Vagina (tissue), 2 donors: Measurements from ENCODE around the gene RAB22A. TPM values are rescaled to one million over a fixed set of nuclear protein-coding genes. Genes with fewer than 3 reads are reported as not detected.

Experiments used
- DNase-seq, 2 donors: peaks; one replicate each; pipeline ENCODE4 v3.0.0-alpha.2; 2017; ENCODE audit errors: extremely low spot score in 2 of 2
- H3K27ac ChIP-seq: fragments of 200-600 bp; sonication (generic); one replicate; pipeline ENCODE4 v1.5.1; 2019
- H3K27me3 ChIP-seq: fragments of 200-600 bp; sonication (generic); one replicate; pipeline ENCODE4 v1.5.1; 2019
- H3K36me3 ChIP-seq, 2 donors: fragments of 200-600 bp; sonication (generic); one replicate each; pipeline ENCODE4 v1.5.1; 2017 to 2019
- H3K4me1 ChIP-seq: fragments of 200-600 bp; sonication (generic); one replicate; pipeline ENCODE4 v1.5.1; 2019
- H3K4me3 ChIP-seq, 2 donors: fragments of 200-600 bp; sonication (generic); 1 replicate in 1 of 2; 2 replicates in 1 of 2; pipeline ENCODE4 v1.5.1; 2016 to 2019
- H3K9me3 ChIP-seq: fragments of 200-600 bp; sonication (generic); one replicate; pipeline ENCODE4 v1.5.1; 2019
- CTCF ChIP-seq, 3 experiments: fragments of 450-650 bp in 2 of 3; fragments of 200-600 bp in 1 of 3; sonication (generic) in 1 of 3; IDR thresholded peaks; one replicate each; pipeline ENCODE4 v1.5.1; 2017 to 2019; ENCODE audit warnings: antibody characterized with exemption in 3 of 3, mild to moderate bottlenecking in 2 of 3, moderate library complexity in 2 of 3
- POLR2A ChIP-seq, 2 donors: fragments of 450-650 bp; IDR thresholded peaks; one replicate each; pipeline ENCODE4 v1.6.1; 2017; ENCODE audit warnings: antibody characterized with exemption in 2 of 2, mild to moderate bottlenecking in 2 of 2, moderate library complexity in 2 of 2
- POLR2AphosphoS5 ChIP-seq, 2 donors: sonication (generic); formaldehyde crosslinking; IDR thresholded peaks; one replicate each; pipeline ENCODE4 v1.9.0; 2017; ENCODE audit warnings: antibody characterized with exemption in 2 of 2, mild to moderate bottlenecking in 2 of 2, low read depth in 1 of 2; ENCODE audit not compliant: insufficient read depth in 1 of 2
- intact Hi-C: fragments of 100-400 bp; cut with DNase I; formaldehyde crosslinking; loops from one replicate; pipeline ENCODE4 v1.15.1; 2023
- total RNA-seq: library from RNA; depleted of rRNA; stranded (reverse); fragments of >200 nt; gene quantifications from one replicate; pipeline ENCODE4 v1.2.3, GENCODE V29; 2016

Gene RAB22A
- total RNA-seq, 1 donor from 2014 or later, result 15.2 TPM

- Histone ChIP-seq H3K4me3 (no peak overlapping the region), H3K27me3 (no peaks in the 10 kb centered on the region), H3K36me3 (no peaks in the 10 kb centered on the region), H3K27ac (no peak overlapping the region), H3K9me3 (no peaks in the 10 kb centered on the region), H3K4me1 (no peaks in the 10 kb centered on the region)
- intact Hi-C loops, result no loop called here
- TF ChIP-seq POLR2AphosphoS5 (IDR thresholded peaks at IDR 0.05; ENCODE audit: insufficient read depth in 1 of 2, low read depth in 1 of 2) (no peak), CTCF (IDR thresholded peaks at IDR 0.05) (no peak), POLR2A (IDR thresholded peaks at IDR 0.05) (no peak)
- DNase-seq, result no peak
Measured at GRCh38 chr20:58378704-58379103, 69.2 kb downstream of the RAB22A start.

- Histone ChIP-seq H3K27me3 (no peaks in the 10 kb centered on the region), H3K27ac (no peak overlapping the region), H3K4me1 (no peaks in the 10 kb centered on the region), H3K36me3 (no peaks in the 10 kb centered on the region), H3K4me3 (no peak overlapping the region), H3K9me3 (no peaks in the 10 kb centered on the region)
- TF ChIP-seq POLR2AphosphoS5 (IDR thresholded peaks at IDR 0.05; ENCODE audit: insufficient read depth in 1 of 2, low read depth in 1 of 2), result no peak
- TF ChIP-seq CTCF (IDR thresholded peaks at IDR 0.05), result no peak
- TF ChIP-seq POLR2A (IDR thresholded peaks at IDR 0.05), result no peak
- intact Hi-C loops, result no loop called here
- DNase-seq, result no peak
Measured at GRCh38 chr20:58381627-58382026, 72.1 kb downstream of the RAB22A start.

- DNase-seq, result no peak
- Histone ChIP-seq H3K9me3 (no peaks in the 10 kb centered on the region), H3K27me3 (no peaks in the 10 kb centered on the region), H3K36me3 (no peaks in the 10 kb centered on the region), H3K4me1 (no peaks in the 10 kb centered on the region), H3K27ac (no peak overlapping the region), H3K4me3 (no peak overlapping the region)
- intact Hi-C loops, result no loop called here
- TF ChIP-seq POLR2A (IDR thresholded peaks at IDR 0.05) (no peak), POLR2AphosphoS5 (IDR thresholded peaks at IDR 0.05; ENCODE audit: insufficient read depth in 1 of 2, low read depth in 1 of 2) (no peak), CTCF (IDR thresholded peaks at IDR 0.05) (no peak)
Measured at GRCh38 chr20:58382096-58382495, 72.6 kb downstream of the RAB22A start.

- TF ChIP-seq CTCF (IDR thresholded peaks at IDR 0.05) (no peak), POLR2A (IDR thresholded peaks at IDR 0.05) (no peak), POLR2AphosphoS5 (IDR thresholded peaks at IDR 0.05; ENCODE audit: insufficient read depth in 1 of 2, low read depth in 1 of 2) (no peak)
- peaks cover 1% of the 10 kb centered on the region for H3K4me1 ChIP-seq
- H3K36me3 ChIP-seq, result no peaks in the 10 kb centered on the region
- no peaks in the 10 kb centered on the region for H3K9me3 ChIP-seq
- no peaks in the 10 kb centered on the region for H3K27me3 ChIP-seq
- no peak overlapping the region for H3K27ac ChIP-seq
- DNase-seq, result no peak
- intact Hi-C loops, result no loop called here
- H3K4me3 ChIP-seq, result no peak overlapping the region
Measured at GRCh38 chr20:58384821-58385220, 75.3 kb downstream of the RAB22A start.

- no peak for DNase-seq
- H3K27me3 ChIP-seq, result no peaks in the 10 kb centered on the region
- no peaks in the 10 kb centered on the region for H3K36me3 ChIP-seq
- no peak overlapping the region for H3K27ac ChIP-seq
- H3K4me3 ChIP-seq, result peak overlapping the region in 1 of 2 donors; percentile 74
- H3K4me1 ChIP-seq, result peaks cover 34% of the 10 kb centered on the region
- no peak for TF ChIP-seq CTCF (IDR thresholded peaks at IDR 0.05)
- TF ChIP-seq POLR2AphosphoS5 (IDR thresholded peaks at IDR 0.05; ENCODE audit: insufficient read depth in 1 of 2, low read depth in 1 of 2), result no peak
- TF ChIP-seq POLR2A (IDR thresholded peaks at IDR 0.05), result no peak
- intact Hi-C loops, result no loop called here
- no peaks in the 10 kb centered on the region for H3K9me3 ChIP-seq
Measured at GRCh38 chr20:58388028-58388601, 78.6 kb downstream of the RAB22A start.
